HG02973 (cell line): Measurements from ENCODE around the gene AKAP10.
"Not testable (repeated sequence)": the region's sequence is repeated elsewhere in the genome, so short reads cannot be mapped to it uniquely, and the experiment has no call there.

Source experiments
- ATAC-seq: cut with Tn5 transposase; IDR thresholded peaks from one replicate; pipeline ENCODE4 v1.9.1; 2021; ENCODE audit warnings: moderate library complexity; ENCODE audit not compliant: unreplicated experiment

AKAP10 gene

GRCh38 chr17:19979917-19980770 lies 2.5 kb upstream of the AKAP10 start:
- no peak for ATAC-seq

DNA sequence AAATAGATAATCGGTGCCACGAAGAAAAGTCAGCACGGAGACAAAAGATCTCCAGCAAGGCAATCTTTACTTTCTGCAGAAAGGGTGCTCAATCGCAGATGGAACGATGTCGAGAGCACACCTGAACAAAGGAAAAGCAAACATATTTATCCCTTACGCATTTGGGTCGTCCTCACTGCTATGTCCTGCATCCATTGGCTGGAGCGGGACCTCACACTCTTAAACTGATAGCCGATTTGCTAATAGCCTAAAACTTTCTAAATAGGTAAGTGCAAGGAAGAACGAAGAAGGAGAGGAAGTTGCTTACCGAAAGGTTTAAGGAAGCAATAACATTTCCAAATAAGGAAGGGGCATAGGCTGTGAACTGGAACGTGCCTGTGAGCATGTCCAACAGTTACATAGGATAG lies 1.2 kb upstream of the AKAP10 start:
- ATAC-seq: no peak

DNA sequence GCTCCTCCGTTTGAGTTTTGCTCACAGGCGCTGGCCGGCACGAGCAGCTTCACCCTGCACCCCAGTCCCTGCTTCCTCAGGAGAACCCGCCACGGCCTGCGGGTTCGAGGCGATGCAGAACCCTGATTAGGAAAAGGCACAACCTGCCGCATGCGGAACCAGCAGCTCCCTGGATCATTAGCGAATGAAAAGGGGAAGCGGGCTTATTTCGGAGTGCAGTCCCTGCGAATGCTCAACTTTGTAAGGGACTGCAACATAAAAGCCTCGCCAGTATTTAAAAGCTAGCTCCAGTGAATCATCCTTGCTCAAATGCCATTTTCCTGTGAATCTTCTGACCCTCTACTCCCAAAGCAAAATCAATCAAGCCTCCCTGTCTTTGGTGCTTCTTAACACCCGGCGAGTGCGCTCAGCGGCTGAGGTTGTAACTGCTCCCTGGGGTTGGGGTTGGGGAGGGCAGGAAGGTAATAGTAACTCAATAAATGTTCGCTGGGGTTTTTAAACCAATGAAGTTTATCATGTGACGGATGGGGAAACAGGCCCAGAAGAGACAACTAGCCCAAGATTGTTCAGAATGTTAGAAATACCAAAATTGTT lies 678 bp upstream of the AKAP10 start:
- ATAC-seq: no peak

- no peak for ATAC-seq
Observed at GRCh38 chr17:19975601-19976000, 2.0 kb downstream of the AKAP10 start.

- no peak for ATAC-seq
Observed at GRCh38 chr17:19973156-19973555, 4.5 kb downstream of the AKAP10 start.

DNA sequence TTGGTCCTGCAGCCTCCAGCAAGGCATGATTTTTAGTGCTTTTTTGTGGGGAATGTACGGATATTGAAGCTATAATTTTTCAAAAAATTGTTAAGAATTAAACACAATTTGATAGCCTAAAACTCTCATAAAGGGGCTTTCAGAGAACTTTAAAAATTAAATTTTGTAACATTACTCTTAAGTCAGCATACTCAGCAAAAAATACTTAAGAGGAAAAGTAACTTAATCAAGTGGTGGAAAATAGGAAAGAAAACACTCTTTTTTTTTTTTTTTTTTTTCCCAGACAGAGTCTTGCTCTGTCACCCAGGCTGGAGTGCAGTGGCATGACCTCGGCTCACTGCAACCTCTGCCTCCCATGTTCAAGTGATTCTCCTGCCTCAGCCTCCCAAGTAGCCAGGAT lies 14.7 kb downstream of the AKAP10 start:
- not testable (repeated sequence) for ATAC-seq

GRCh38 chr17:19958023-19958422 lies 19.6 kb downstream of the AKAP10 start:
- no peak for ATAC-seq

- ATAC-seq: no peak
Observed at GRCh38 chr17:19955099-19955498, 22.5 kb downstream of the AKAP10 start.

DNA sequence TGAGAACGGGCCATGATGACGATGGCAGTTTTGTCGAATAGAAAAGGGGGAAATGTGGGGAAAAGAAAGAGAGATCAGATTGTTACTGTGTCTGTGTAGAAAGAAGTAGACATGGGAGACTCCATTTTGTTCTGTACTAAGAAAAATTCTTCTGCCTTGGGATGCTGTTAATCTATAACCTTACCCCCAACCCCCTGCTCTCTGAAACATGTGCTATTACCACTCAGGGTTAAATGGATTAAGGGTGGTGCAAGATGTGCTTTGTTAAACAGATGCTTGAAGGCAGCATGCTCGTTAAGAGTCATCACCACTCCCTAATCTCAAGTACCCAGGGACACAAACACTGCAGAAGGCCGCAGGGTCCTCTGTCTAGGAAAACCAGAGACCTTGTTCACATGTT lies 26.2 kb downstream of the AKAP10 start:
- not testable (repeated sequence) for ATAC-seq

- ATAC-seq: not testable (repeated sequence)
Observed at GRCh38 chr17:19950624-19951195, 26.9 kb downstream of the AKAP10 start.

- no peak for ATAC-seq
Observed at GRCh38 chr17:19948116-19948943, 29.3 kb downstream of the AKAP10 start.

DNA sequence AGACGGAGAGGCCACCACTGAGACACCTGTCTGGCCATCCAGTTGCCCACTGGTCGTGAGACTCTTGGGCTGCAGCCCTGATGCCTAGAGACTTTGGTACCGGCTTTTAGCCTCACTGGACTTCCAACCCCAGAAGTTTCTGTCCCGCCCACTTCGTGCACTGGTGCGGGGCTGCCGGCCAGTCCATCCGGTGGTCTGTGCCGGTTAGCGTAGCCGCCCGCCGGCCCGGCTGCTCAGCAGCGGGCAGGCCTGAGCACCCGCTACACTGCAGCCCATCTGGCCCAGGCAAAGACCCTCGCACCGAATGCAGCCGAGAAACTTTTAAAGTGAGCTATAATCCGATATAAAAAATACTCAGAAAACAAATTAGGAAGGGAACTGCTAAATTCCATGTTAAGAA lies 30.7 kb downstream of the AKAP10 start:
- no peak for ATAC-seq

DNA sequence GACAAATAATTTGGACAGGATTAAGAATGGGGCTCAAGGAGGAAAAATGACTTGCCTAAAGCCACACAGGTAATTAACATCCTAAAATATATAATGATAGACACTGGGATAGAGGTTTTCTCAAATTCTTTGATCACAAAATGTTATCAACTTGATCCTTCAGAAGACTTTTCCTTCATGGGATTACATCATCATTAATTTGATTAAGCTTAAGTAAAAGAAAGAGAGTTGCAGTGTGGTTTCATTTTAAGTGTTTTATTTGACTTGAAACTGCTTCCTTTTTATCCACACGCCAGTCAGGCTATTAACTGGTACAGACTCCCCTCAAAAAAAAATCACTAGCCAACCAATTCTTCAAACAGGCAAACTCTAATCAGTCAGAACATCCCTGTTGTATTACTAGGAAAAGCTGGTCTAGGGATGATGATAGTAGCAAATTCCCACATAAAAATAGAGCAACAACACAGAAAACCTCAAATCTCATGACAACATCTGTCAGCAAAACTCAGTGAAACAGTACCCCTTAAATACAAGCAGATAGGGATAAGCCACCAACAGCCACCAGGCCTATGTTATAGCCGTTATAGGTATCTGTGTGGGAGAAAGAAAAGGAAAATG lies 32.5 kb downstream of the AKAP10 start:
- ATAC-seq: no peak

- ATAC-seq: no peak
Observed at GRCh38 chr17:19943599-19943998, 34.0 kb downstream of the AKAP10 start.

DNA sequence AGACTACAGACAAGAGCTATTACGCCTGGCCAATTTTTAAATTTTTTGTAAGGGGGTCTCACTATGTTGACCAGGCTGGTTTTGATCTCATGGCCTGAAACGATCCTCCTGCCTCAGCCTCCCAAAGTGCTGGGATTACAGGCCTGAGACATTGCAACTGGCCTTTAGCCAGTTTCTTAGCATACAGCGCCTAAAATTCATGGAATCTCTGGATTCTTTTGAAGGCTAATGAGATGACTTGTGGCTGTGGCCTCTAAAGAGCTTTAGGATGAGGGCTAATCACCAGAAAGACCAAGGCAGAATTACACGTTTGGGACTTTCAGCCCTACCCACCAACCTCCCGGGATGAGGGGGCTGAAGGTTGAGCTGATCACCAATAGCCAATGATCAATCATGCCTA lies 34.6 kb downstream of the AKAP10 start:
- ATAC-seq: no peak

DNA sequence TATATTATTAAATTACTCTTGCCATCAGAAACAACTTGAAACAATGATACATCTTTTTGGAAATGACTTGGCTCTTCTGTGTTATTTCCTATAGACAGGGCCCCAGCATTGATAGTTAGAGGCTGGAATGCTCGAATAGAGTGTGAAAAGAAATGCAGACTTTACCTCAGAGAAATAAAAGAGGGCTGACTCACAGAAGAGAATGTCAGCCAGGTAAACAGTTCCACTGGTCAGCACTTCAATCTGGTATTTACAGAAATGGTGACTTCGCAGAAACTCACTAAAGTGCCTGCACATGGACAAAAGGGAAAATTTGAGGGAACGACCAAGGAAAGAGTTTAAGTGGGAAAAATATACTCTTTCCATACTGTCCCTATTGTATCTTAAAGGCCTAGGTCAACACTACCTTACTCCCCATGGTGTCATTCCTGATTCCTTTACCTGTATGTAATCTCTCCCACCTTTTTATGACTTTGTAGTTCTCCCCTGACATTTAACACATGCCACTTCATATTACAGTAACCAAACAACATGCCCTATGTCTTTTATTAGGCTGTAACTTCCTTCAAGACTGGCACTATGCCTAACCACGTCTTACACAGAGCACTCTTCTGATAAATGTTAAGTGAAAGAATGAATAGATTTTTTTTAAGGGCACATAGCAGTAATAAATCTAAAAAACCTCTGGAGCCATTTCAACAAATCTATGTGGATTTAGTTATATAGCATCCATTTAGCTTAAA lies 36.7 kb downstream of the AKAP10 start:
- ATAC-seq: no peak

DNA sequence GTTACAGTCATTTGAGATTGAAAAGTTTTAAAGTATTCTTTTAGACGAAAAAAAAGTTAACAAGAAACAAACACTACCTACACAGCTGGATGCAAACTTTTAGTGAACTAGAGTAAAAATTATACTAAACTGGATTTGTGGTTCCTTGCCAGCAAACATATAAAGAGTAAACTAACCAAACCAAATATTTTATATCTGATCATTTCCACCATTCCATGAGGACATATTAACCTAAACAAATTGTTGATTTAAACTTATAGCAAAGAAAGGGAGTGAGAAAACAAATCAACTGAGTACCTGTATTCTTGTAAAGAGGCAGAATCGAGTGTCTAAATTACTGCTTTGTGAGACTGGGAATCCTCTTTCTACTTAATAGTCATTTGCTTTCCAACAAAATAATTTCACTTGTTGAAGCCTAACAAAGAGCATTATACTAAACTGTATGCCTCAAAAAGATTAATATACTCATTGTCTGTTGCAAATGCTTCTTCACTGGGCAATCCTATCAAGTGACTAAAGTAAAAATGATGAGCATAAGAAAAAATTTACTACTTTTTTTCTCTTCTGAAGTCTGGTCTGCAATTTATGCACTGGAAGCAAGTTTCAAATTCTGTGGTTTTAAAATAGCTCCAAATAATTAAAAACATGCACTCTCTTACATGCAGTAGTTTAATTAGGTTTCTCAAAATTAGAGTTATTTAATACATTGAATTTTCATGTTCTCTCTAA lies 37.5 kb downstream of the AKAP10 start:
- no peak for ATAC-seq

- no peak for ATAC-seq
Observed at GRCh38 chr17:19938736-19939135, 38.9 kb downstream of the AKAP10 start.

DNA sequence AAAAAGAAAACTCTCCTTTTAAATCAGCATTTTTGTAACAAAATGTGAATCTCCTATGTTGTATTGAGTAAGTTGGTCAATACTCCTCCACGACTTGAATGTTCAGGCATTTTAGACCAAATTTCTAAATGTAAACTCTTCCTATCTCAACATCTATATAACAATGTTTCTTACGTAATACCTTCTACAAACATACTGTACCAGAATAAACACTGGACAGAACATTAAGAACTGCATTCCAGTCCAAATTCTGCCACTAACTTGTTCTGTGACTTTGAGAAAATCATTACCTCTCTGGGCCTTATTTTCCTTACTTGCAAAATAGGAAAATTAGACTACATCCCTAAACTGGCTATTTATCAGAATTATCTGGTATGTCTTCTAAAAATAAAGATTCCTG lies 40.1 kb downstream of the AKAP10 start:
- no peak for ATAC-seq

DNA sequence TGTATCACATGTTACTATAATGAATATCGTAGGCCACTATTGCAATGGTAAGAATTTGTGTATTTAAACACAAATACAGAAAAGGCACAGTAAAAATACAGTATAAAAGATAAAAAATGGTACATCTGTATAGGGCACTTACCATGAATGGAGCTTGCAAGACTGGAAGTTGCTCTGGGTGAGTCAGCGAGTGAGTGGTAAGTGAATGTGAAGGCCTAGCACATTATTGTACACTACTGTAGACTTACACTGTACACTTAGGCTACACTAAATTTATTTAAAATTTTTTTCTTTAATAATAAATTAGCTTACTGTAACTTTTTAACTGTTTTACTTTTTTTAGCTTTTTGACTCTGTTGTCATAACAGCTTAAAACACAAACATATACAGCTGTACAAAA lies 42.5 kb downstream of the AKAP10 start:
- no peak for ATAC-seq
